Tibial nerve (tissue), 4 donors: ENCODE measurements around the gene PDE8B. TPM values are rescaled to one million over a fixed set of nuclear protein-coding genes. Genes with fewer than 3 reads are reported as not detected.

Experiments
- DNase-seq, 2 donors: peaks; one replicate each; pipeline ENCODE4 v3.0.0-alpha.2; 2019; ENCODE audit warnings: low spot score in 2 of 2
- H3K27ac ChIP-seq, 4 donors: fragments of 200-600 bp; sonication (generic) in 3 of 4; one replicate each; pipeline ENCODE4 v1.5.1; 2017 to 2019; ENCODE audit warnings: mild to moderate bottlenecking in 1 of 4
- H3K27me3 ChIP-seq, 2 donors: fragments of 200-600 bp; sonication (generic) in 1 of 2; one replicate each; pipeline versions ENCODE4 v1.5.1 to v1.6.0; 2017 to 2019
- H3K36me3 ChIP-seq, 3 donors: fragments of 200-600 bp; sonication (generic); one replicate each; pipeline ENCODE4 v1.5.1; 2018 to 2019
- H3K4me1 ChIP-seq, 4 donors: fragments of 200-600 bp; sonication (generic) in 3 of 4; one replicate each; pipeline ENCODE4 v1.5.1; 2017 to 2019
- H3K4me3 ChIP-seq, 4 donors: fragments of 200-600 bp; sonication (generic) in 3 of 4; one replicate each; pipeline ENCODE4 v1.5.1; 2017 to 2019; ENCODE audit warnings: mild to moderate bottlenecking in 1 of 4, moderate library complexity in 1 of 4
- H3K9me3 ChIP-seq, 4 donors: fragments of 200-600 bp; sonication (generic) in 3 of 4; one replicate each; pipeline ENCODE4 v1.5.1; 2017 to 2019
- EP300 ChIP-seq, 2 donors: sonication (generic); formaldehyde crosslinking; IDR thresholded peaks; one replicate each; pipeline ENCODE4 v1.6.1; 2017; ENCODE audit warnings: antibody characterized with exemption in 2 of 2, mild to moderate bottlenecking in 1 of 2
- POLR2A ChIP-seq, 2 donors: fragments of 450-650 bp; IDR thresholded peaks; one replicate each; pipeline ENCODE4 v1.6.1; 2017; ENCODE audit warnings: antibody characterized with exemption in 2 of 2, mild to moderate bottlenecking in 2 of 2, moderate library complexity in 2 of 2
- WGBS, 2 donors: methylation state at CpG; one replicate each; pipeline ENCODE4 v1.1.5; 2018; 5-methylcytosine and 5-hydroxymethylcytosine counted together
- total RNA-seq, 4 donors: library from RNA; depleted of rRNA; stranded (reverse); fragments of >200 nt; gene quantifications; one replicate each; pipeline ENCODE4 v1.1.0, GENCODE V29; 2016
- TF ChIP-seq, protein P1 (sequence below), 5 experiments: fragments of 200-600 bp in 3 of 5; fragments of 450-650 bp in 2 of 5; sonication (generic) in 3 of 5; IDR thresholded peaks; one replicate each; pipeline ENCODE4 v1.5.1; 2016 to 2019; ENCODE audit warnings: antibody characterized with exemption in 5 of 5, mild to moderate bottlenecking in 3 of 5, moderate library complexity in 2 of 5

Gene PDE8B
- total RNA-seq, 4 donors from 2014 or later: 6.3 to 8.8 (median 7.2) TPM

DNA sequence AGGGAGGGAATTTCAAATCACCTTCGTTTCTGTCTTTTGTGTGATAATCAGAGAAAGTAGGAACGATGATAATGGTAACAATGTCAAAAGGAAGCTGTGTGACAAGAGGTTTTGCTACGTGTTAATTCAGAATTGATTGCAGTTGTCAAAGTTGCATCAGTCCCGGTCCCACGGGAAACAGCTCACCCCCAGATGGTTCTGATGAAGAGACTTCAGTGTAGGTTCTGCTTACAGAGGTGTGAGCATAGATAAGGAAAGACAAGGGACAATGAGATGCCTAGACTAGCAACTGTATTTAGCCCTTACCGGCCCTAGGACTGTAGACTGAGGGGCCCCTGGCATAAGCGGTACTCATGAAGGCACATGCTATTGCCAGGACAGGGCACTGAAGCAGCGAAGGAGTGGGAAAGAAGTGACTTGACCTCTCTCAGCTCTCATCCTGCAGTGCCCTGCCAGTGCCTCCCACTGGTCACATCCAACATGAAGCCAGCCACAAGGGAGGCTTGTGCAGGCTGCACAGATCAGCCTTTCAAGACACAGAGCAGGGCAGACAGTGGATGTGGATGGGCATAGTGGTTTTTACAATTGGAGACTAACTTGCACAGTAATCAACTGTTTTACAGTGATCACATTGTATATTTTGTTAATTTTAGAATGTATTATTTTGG, 21.1 kb downstream of the PDE8B start:
- Histone ChIP-seq H3K4me3 (no peak overlapping the region), H3K27me3 (no peaks in the 10 kb centered on the region), H3K4me1 (no peaks in the 10 kb centered on the region), H3K36me3 (no peaks in the 10 kb centered on the region), H3K9me3 (no peaks in the 10 kb centered on the region), H3K27ac (no peak overlapping the region)
- DNase-seq: no peak
- TF ChIP-seq POLR2A (IDR thresholded peaks at IDR 0.05) (no peak), EP300 (IDR thresholded peaks at IDR 0.05) (no peak)
- TF ChIP-seq, protein P1, sequence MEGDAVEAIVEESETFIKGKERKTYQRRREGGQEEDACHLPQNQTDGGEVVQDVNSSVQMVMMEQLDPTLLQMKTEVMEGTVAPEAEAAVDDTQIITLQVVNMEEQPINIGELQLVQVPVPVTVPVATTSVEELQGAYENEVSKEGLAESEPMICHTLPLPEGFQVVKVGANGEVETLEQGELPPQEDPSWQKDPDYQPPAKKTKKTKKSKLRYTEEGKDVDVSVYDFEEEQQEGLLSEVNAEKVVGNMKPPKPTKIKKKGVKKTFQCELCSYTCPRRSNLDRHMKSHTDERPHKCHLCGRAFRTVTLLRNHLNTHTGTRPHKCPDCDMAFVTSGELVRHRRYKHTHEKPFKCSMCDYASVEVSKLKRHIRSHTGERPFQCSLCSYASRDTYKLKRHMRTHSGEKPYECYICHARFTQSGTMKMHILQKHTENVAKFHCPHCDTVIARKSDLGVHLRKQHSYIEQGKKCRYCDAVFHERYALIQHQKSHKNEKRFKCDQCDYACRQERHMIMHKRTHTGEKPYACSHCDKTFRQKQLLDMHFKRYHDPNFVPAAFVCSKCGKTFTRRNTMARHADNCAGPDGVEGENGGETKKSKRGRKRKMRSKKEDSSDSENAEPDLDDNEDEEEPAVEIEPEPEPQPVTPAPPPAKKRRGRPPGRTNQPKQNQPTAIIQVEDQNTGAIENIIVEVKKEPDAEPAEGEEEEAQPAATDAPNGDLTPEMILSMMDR (IDR thresholded peaks at IDR 0.05): no peak
- 69 to 73% methylated on average over 8 of the region's 8 CpGs for WGBS, 2 donors

DNA sequence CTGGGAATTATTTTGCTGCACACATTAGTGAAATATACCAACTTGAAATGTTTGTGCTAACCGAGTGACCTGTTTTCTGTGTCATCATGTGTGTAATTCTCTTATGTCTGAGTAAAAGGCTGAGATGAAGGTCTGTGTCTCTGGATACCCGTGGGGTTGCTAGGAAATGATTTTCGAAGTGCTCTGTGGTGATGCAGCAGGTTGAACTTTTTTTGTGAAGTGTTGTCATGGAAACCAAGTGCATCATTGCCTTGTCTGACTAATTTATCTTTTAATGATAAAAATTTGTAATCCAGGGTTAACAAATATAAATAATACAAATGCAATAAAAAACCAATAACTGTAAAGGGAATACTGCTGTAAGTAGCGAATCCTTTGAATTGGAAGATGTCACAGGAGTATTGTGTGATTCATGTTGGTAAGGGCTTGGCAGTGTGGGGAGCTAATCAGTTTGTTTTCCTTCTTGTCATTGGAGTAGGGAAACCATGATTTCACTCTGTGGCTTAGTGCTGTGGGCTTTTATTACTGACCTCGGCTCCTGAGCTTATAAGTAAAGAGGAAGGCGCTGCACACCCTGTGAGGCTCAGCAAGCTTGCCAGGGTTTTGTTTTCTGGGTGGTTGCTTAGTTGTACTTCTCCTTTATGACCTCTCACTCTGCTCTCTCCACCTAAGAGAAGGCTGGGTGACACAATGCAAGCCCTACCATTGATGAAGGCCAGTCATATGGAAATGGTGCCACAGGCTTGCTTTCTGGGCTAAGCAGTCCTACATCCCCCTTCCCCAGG, 22.3 kb downstream of the PDE8B start:
- no peaks in the 10 kb centered on the region for H3K27me3 ChIP-seq
- no peaks in the 10 kb centered on the region for H3K36me3 ChIP-seq
- no peaks in the 10 kb centered on the region for H3K4me1 ChIP-seq
- WGBS, 2 donors: 75 to 78% methylated on average over 6 of the region's 6 CpGs
- no peak for DNase-seq
- TF ChIP-seq POLR2A (IDR thresholded peaks at IDR 0.05): no peak
- no peak for TF ChIP-seq EP300 (IDR thresholded peaks at IDR 0.05)
- H3K4me3 ChIP-seq: no peak overlapping the region
- H3K27ac ChIP-seq: no peak overlapping the region
- H3K9me3 ChIP-seq: no peaks in the 10 kb centered on the region

DNA sequence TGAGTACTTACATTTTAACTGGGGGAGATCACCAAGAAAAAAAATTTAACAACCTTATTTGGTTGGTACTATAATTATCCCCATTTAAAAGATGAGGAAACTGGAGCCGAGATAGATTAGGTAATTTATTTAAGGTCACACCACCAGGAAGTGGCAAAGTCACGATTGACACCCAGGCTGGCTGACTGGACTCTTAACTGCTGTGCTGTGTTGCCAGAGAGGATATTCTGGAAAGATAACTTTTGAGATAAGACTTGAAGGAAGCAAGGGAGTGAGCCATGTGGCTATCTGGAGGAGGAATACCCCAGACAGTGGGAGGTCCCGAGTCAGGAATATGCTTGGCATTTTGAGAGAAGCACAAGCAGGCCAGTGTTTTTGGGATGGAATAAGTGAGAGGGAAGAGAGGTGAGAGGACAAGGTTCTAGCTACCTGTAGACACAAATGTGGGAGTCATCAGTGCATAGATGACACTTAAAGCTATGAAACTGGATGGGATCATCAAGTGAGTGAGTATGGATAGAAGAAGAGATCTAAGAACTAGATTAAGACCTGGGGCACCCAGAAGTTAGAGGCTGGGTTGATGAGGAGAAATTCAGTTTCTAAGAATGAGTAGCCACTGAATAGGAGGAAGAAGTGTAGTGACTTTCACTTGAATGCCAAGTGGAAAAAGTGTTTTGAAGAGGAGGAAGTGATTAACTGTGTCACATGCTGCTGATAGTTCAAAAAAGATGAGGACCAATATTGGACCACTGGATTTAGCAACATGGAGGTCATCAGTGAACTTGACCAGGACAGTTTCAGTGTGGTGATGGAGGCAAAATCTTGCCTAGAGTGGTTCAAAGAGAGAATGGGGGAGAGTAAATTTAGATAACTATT, 25.6 kb downstream of the PDE8B start:
- no peak overlapping the region for H3K4me3 ChIP-seq
- H3K27me3 ChIP-seq: no peaks in the 10 kb centered on the region
- DNase-seq: no peak
- no peak overlapping the region for H3K27ac ChIP-seq
- H3K4me1 ChIP-seq: no peaks in the 10 kb centered on the region
- no peaks in the 10 kb centered on the region for H3K36me3 ChIP-seq
- TF ChIP-seq EP300 (IDR thresholded peaks at IDR 0.05) (no peak), POLR2A (IDR thresholded peaks at IDR 0.05) (no peak)
- TF ChIP-seq, protein P1 (IDR thresholded peaks at IDR 0.05): no peak
- WGBS, 2 donors: 74 to 88% methylated on average over 3 of the region's 3 CpGs
- H3K9me3 ChIP-seq: no peaks in the 10 kb centered on the region

DNA sequence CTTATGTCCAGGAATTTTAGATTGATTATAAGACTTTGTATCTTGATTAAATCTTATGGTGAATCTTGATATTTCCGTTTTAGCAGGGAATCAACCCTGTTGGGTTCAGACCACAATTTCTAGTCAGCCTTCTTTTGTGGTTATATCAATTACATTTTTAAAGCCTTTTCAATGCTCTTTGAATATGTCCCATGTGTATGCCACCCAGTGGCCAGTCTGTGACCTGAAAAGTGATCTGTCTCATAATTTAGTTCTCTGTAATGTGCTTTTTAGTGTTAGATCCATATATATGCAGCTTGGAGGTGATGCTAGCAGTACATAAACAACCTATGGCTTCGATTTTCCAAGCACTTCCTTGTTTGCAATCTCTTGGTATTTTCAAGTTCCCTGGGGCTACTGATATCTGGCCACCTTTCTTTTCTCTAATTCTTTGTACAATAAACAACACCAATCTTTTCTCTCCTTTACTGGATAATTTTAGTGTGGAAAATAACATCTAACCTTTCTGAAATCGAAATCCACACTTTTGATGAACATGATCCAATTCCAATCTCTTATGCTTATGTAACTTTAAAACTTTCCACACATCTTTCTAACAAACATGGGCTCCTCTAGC, 28.8 kb downstream of the PDE8B start:
- Histone ChIP-seq H3K27me3 (no peaks in the 10 kb centered on the region), H3K4me1 (no peaks in the 10 kb centered on the region), H3K36me3 (no peaks in the 10 kb centered on the region), H3K4me3 (no peak overlapping the region), H3K9me3 (no peaks in the 10 kb centered on the region), H3K27ac (no peak overlapping the region)
- no peak for DNase-seq
- 78 to 81% methylated on average over 3 of the region's 3 CpGs for whole genome bisulfite sequencing, 2 donors
- TF ChIP-seq POLR2A (IDR thresholded peaks at IDR 0.05): no peak
- TF ChIP-seq, protein P1 (IDR thresholded peaks at IDR 0.05): no peak
- TF ChIP-seq EP300 (IDR thresholded peaks at IDR 0.05): no peak

DNA sequence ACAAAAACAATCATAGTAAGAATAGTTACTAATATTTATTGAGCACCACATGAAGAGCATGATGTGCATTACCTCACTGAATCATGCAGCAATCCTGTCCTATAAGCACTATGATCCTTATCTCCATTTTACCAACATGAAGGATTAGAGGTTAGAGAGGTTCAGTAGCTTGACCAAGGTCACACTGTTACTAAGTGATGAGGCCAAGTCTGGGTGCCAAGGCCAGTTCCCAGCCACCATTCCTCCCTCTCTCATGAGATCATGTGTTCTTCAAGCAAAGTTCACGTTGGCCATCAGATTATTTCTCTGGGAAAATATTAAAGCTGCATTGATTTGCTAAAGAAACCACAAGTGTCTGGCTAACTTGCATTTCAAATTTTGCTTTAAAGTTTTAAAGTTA, 31.0 kb downstream of the PDE8B start:
- WGBS, 2 donors: 38 to 45% methylated on average over 1 of the region's 1 CpG
- H3K27me3 ChIP-seq: no peaks in the 10 kb centered on the region
- TF ChIP-seq POLR2A (IDR thresholded peaks at IDR 0.05) (no peak), EP300 (IDR thresholded peaks at IDR 0.05) (no peak)
- TF ChIP-seq, protein P1 (IDR thresholded peaks at IDR 0.05): no peak
- no peaks in the 10 kb centered on the region for H3K36me3 ChIP-seq
- H3K9me3 ChIP-seq: no peaks in the 10 kb centered on the region
- H3K4me3 ChIP-seq: no peak overlapping the region
- no peak for DNase-seq
- H3K4me1 ChIP-seq: no peaks in the 10 kb centered on the region
- no peak overlapping the region for H3K27ac ChIP-seq
